CD4-positive, alpha-beta T cell treated with Interleukin-17A for 1 hour (primary cell): Measurements from ENCODE around the gene KCTD2.

Experiments
- DNase-seq: peaks from one replicate; pipeline ENCODE4 v3.0.0-alpha.2; 2020

KCTD2 gene

GRCh38 chr17:75078284-75079022 is 31.4 kb downstream of the KCTD2 start:
- DNase-seq = no peak

GRCh38 chr17:75079023-75079373 is 32.0 kb downstream of the KCTD2 start:
- no peak for DNase-seq

- DNase-seq = no peak
These were observed 34.9 kb downstream of the KCTD2 start for GRCh38 chr17:75081611-75082540.

GRCh38 chr17:75082683-75083082 is 35.7 kb downstream of the KCTD2 start:
- no peak for DNase-seq

GRCh38 chr17:75084039-75084660 is 37.1 kb downstream of the KCTD2 start:
- DNase-seq = no peak

DNA sequence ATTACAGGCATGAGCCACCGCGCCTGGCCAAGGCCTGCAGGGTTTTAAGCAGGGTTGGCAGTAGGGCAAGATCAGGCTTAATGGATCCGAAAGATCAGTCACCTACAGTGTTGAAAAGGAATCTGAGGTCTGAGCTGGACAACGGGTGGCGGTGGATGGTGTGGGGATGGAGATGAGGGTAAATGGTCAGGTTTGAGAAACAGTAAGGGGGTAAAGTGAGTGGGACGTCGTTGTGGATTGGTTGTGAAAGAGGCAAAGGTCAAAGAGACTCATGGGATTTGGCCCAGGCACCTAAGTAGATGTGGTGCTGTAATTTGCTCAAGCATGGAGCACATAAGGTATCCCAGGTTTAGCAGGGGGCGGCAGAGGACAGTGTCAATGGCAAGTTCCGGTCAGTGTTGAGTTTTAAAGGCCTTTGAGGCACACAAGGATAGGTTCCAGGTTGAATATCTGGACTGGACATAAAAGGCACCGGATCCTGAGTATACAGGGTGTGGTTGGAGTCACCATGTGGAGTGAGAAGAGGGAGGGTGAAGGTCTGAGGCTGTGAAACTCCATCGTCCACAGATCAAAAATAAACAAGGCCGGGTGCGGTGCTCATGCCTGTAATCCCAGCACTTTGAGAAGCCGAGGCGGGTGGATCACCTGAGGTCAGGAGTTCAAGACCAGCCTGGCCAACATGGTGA is 39.6 kb downstream of the KCTD2 start:
- DNase-seq = no peak

- no peak for DNase-seq
These were observed 40.1 kb downstream of the KCTD2 start for GRCh38 chr17:75087182-75087557.

DNA sequence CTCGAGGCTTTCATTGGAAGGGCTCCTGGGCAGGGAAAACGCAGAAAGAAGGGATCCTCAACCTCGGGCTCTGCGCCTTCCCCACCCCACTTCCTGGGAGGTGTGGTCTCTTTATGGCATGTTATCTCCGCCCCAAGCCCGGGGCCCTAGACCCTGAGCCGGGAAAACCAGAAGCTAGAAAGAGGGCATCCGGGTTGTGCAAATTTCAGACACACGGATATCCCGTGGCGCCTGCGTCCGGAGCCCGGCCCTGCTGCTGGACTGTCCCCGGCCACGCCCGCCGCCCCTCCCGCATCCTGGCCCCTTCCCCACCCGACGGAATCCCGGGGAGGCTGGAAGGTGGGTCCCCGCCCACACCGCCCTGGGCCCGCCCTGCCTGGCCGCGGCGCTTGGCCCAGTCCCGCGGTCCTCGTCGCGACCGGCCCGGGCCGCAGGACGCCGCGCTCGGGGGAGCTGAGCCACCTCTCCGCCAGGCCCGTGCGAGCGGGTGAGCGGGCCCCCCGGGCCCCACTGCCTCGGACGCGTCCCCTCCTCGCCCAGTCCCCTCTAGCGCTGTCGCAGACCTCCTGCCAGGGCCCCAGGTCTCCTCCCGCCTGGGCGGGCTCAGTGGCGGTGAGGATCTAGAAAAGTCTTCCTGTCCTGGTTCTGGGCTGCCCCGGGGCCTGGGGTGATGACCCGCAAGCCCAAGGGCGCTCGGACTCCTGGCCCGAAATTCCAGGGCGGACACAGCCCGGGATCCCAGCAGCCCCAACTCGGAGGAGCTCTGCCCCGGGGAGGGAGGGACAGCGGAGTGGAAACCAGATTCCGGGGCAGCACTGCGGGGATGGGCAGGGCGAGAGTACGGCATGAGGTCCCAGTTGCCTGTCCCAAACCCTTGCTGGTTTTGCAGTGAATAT is 40.8 kb downstream of the KCTD2 start, which contains the start of gene SLC16A5:
SLC16A5 (plus strand) TSS at position 397 of the 896 bp plus-strand sequence. CDS start 5,683 bp downstream, outside the sequence.
- DNase-seq = peak; percentile 54

DNA sequence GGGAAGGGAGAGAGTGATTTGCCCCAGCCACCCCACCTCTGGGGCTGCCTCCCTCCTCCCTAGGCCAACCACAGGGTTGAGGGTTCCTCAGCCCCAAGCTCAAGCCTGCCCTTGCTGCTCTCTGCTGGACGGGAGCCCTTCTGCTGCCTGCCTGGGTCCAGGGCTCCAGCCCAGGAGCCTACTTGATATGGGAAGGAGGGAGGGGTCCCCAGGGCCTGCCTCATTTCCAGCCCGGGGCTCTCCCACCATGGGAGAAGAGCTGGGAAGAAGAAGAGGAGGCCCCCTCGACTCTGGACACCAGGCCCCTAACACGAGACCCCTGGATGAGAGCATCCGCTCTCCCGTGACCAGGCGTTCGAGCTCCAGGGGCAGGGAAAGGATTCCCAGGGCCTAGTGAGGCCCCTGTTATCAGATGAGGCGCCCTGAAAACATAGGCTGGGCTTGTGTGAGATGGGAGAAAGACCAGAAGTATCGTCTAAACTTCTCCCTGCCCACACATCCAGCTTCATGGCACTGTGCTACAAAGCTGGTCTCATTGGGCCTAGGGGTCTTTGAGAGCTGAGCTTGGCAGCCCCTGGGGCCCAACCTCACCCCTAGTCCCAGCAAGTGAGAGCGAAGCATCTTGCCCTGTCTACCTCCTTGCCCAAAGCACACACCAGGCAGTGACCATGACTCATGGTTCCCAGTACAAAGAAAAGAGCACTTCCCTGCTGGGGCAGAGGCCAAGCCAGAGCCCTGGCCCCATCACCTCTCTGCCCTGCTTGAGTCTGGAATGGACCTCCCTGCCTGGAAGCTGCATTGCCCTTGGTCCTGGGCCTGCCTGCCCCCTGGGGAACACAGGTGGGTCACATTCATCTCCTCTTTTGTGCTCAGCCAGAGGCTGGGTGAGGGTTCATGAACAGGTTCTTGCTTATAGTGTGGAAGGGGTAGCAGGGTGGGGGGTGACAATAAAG is 41.7 kb downstream of the KCTD2 start:
- DNase-seq = no peak

DNA sequence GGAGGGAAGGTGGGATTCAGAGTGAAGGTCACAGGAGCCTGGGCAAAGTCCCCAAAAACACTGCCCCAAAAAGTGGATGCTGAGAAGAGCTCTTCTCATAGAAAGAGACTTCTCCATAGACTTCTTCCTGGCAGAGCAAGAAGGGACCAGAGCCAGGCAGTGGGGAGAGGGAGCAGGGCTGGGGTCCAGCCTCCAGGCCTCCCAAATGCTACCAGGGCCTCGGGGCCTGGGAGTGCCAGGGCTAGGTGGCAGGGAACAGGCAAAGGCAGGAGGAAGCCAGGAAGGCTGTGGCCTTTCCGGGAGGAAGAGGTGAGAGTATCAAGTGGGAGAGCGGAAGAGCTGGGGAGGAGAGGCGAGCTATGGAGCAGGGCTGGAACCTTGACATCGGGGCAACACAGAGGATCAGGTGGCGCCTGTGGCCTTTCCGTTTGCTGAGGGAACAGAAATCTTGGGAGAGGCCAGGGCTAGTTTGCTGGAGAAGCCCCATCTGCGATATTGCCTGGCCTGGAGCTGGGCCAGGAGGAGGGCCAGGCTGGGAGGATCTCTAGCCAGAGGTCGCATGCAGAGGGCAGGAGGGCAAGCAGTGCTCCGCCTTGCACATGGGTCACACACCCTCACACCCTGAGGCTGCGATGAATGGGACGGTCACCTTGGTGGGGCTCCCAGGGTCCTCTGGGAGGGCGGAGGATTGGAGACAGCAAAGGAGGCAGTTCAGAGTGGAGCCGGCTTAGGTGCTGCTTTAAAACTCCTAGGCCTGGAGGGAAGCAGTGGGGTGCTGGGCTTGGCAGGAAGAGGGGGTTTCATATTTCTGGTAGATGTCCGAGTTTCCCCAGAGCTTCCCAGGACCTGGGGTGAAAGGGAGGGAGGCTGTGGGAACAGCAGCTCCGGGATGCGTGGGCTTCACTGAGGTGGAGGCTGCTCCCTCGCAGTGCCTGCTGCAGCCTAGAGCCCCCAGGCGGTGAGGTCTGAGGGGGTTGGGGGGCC is 44.1 kb downstream of the KCTD2 start:
- no peak for DNase-seq

DNA sequence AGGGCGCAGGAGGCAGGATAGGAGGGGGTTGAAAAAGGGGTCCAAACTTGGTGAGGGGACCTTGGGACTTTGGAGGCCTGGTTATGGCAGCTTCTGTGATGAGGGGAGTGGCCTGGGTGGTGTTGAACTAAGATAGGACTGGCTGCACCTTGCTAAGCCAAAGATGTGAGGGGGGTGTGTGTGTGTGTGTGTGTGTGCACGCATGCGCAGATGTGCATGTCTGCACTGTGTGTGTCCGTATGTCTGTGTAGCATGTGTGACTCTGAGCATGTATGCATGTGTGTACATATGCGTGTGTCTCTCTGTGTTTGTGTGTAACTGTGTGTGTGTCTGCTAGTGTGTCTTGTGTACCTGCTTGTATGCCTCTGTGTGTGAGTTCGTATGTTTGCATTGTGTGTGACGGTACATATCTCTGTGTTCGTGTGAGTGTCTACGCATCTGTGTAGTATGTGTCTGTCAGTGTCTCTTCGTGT is 44.9 kb downstream of the KCTD2 start:
- DNase-seq = no peak

DNA sequence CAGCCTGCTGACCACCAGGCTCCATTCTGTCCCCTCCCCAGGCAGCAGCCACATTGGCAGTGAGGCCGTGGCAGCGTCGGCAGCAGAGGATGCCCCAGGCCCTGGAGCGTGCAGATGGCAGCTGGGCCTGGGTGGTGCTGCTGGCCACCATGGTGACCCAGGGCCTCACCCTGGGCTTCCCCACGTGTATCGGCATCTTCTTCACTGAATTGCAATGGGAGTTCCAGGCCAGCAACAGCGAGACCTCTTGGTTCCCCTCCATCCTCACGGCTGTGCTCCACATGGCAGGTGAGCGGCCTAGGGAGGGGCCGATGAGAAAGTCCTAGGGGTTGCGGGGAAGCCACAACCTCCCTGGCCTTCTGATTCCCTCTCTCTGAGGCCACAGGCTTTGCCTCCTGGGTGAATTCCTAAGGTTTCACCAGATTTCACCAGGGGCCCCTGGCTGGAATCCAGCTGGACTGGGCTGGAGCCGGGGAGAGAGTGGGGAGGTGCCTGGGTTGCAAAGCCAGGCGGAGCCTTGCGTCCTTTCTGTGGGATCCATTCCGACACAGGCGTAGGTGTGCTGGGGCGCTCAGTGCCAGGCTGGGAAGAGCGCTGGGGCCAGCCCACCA is 46.6 kb downstream of the KCTD2 start:
- no peak for DNase-seq

DNA sequence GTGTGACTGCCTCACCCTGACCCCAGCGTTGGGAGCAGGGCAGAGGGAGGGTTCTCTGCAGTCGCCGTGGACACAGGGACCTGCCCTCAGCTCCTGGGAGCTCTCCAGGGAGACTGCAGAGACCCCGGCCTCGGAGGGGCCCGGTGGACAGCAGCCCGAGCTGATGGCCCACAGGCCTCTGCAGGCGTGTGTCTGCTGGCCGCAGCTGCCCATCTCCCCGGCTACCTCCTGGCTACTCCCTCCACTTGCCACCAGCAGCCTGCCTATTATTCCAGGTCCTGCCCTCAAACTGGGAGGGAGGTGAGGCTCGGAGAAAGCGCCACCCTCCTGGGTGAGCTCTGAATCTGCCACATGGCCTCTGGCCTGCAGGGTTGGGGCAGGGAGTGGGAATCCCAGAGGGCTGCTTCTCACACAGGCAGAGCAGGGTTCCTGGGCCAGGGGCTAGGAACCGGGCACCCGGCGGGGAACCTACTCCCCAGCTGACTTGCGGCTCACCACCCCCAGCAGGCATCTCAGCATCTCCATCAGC is 47.9 kb downstream of the KCTD2 start:
- no peak for DNase-seq

DNA sequence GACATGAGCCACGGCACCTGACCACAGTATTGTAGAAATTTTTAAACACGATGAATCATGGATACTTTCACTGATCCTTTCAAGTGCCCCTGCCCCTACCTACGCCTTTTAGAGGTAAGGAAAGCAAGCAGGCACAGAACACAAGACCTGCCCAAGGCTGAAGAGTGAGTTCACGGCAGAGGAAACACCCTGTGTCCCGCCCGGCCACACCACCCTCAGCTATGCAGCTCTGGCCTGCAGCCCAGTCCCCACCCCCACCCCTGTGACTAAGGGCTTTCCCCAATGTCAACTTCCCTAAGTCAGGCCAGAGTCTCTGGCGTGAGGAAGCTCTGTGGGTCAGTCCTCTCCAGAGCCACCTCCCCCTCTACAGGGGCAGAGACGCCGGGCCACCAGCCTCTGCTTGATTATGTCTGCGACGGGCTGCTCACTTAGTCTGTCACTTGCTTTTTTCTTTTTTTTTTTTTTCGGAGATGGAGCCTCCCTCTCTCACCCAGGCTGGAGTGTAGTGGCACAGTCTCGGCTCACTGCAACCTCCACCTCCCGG is 49.1 kb downstream of the KCTD2 start:
- DNase-seq = no peak

- no peak for DNase-seq
These were observed 50.8 kb downstream of the KCTD2 start for GRCh38 chr17:75097865-75098264.

GRCh38 chr17:75098861-75099260 is 51.8 kb downstream of the KCTD2 start:
- DNase-seq = no peak

GRCh38 chr17:75099881-75100595 is 53.0 kb downstream of the KCTD2 start:
- DNase-seq = no peak
